SU-DHL-6 (cell line): ENCODE results near the gene SGSM1.

ENCODE experiments used
- EZH2phosphoT487 ChIP-seq: fragments of 200-600 bp; sonication (generic), shearing (Covaris generic); conservative IDR thresholded peaks from 2 replicates; pipeline ENCODE4 v1.6.1; 2018; ENCODE audit warnings: mild to moderate bottlenecking, antibody characterized with exemption, low read length, moderate library complexity, mixed read lengths
- TF ChIP-seq, protein P1 (sequence below): fragments of 200-600 bp; sonication (generic); IDR thresholded peaks from one replicate; pipeline ENCODE4 v1.5.1; 2017; ENCODE audit warnings: antibody characterized with exemption, mild to moderate bottlenecking, low read length, moderate library complexity; ENCODE audit not compliant: insufficient read depth, poor library complexity, severe bottlenecking

DNA sequence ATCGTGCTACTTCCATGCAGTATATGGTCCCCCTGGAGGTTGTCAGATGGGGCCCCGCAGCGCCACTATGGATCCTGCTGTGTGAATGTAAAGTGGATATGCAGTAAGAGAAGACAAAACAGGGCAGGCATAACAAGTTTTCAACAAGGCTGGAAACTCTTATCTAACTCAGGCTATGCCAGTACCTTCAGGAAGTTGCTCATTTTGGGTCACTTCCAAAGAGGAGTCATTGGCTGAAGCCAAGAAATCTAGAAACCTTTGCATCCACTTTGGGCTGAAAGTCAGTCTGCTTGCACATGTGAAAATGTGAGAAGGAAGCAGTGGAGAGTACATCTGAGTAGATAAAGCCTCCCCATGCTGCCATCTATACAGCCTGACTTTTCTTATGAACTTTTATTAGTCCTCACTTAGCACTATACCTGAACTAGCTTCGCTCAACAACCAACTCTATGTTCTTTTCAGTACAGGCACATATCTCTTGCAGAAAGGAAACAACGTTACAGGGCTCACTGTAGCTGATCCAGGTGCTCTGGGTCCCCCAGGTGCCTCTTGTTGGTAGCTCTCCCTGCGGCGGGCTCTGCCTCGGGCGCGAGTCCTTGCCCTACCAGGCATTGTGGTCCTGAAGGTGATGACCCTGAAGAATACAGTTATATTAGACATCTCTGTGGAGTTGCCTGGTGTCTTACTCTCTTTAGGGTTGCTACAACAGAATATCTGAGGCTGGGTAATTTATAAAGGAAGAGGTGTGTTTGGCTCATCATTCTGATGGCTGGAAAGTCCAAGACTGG is 43.9 kb upstream of the SGSM1 start:
- TF ChIP-seq, protein P1, sequence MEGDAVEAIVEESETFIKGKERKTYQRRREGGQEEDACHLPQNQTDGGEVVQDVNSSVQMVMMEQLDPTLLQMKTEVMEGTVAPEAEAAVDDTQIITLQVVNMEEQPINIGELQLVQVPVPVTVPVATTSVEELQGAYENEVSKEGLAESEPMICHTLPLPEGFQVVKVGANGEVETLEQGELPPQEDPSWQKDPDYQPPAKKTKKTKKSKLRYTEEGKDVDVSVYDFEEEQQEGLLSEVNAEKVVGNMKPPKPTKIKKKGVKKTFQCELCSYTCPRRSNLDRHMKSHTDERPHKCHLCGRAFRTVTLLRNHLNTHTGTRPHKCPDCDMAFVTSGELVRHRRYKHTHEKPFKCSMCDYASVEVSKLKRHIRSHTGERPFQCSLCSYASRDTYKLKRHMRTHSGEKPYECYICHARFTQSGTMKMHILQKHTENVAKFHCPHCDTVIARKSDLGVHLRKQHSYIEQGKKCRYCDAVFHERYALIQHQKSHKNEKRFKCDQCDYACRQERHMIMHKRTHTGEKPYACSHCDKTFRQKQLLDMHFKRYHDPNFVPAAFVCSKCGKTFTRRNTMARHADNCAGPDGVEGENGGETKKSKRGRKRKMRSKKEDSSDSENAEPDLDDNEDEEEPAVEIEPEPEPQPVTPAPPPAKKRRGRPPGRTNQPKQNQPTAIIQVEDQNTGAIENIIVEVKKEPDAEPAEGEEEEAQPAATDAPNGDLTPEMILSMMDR, result no peak
- TF ChIP-seq EZH2phosphoT487, result no peak
